Neural progenitor cell (in vitro differentiated cells): Measurements from ENCODE around the gene SPDYC.

Source experiments
- CTCF ChIP-seq: fragments of 200-600 bp; sonication (generic); IDR thresholded peaks from 2 replicates; pipeline ENCODE4 v1.5.1; 2017; ENCODE audit warnings: antibody characterized with exemption, mild to moderate bottlenecking
- EZH2 ChIP-seq: fragments of 200-600 bp; sonication (generic); IDR thresholded peaks from 2 replicates; pipeline ENCODE4 v1.6.1; 2017; ENCODE audit warnings: antibody characterized with exemption, mild to moderate bottlenecking, moderate library complexity

GRCh38 chr11:65187971-65188461, 18.0 kb downstream of the SPDYC start:
- TF ChIP-seq CTCF: no peak
- TF ChIP-seq EZH2: no peak
